Mesothelial cell of epicardium (in vitro differentiated cells): Measurements from ENCODE around the gene TLCD1. TPM values are rescaled to one million over a fixed set of nuclear protein-coding genes. Genes with fewer than 3 reads are reported as not detected.

Experiments used
- DNase-seq, 2 experiments: peaks; one replicate each; pipeline ENCODE4 v3.0.0; 2021; ENCODE audit warnings: low spot score in 2 of 2; ENCODE audit not compliant: unreplicated experiment in 2 of 2
- H3K27ac Mint-ChIP-seq: 2 replicates; pipeline ENCODE4 v1.8.0; 2021; ENCODE audit warnings: mixed read lengths
- H3K27me3 Mint-ChIP-seq: 2 replicates; pipeline ENCODE4 v1.8.0; 2021; ENCODE audit warnings: low read depth, mixed read lengths
- H3K36me3 Mint-ChIP-seq: 2 replicates; pipeline ENCODE4 v1.8.0; 2021; ENCODE audit warnings: mixed read lengths
- H3K4me1 Mint-ChIP-seq: 2 replicates; pipeline ENCODE4 v1.8.0; 2021; ENCODE audit warnings: mixed read lengths
- H3K4me3 Mint-ChIP-seq: 2 replicates; pipeline ENCODE4 v1.8.0; 2021; ENCODE audit warnings: mild to moderate bottlenecking, moderate library complexity, mixed read lengths
- H3K9me3 Mint-ChIP-seq: 2 replicates; pipeline ENCODE4 v1.8.0; 2021; ENCODE audit warnings: mixed read lengths
- total RNA-seq: library from RNA; stranded (reverse); gene quantifications from 3 replicates; pipeline ENCODE4 v1.2.1, GENCODE V29; 2021
- TF ChIP-seq, protein P1 (sequence below): fragments of 200-600 bp; sonication (generic); IDR thresholded peaks from one replicate; pipeline ENCODE4 v1.5.0; 2021; ENCODE audit warnings: antibody characterized with exemption; ENCODE audit not compliant: unreplicated experiment

TLCD1 gene
- total RNA-seq, 1 donor from 2014 or later = 2.3 TPM

DNA sequence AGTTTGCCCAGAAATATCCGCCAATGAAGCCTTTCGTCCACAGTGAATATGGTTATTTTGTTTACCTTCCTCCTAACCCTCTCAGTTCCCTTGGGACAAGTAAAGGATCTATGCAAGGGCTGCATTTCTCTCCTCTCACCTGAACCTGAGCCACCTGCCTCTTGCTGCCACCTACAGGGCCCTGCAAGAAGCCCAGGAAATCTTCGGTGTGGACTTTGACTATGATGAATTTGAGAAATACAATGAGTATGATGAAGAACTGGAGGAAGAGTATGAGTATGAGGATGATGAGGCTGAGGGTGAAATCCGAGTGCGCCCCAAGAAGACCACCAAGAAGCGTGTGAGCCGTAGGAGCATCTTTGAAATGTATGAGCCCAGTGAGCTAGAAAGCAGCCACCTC, 50.1 kb downstream of the TLCD1 start:
- no peaks in the 10 kb centered on the region for H3K9me3 Mint-ChIP-seq
- TF ChIP-seq, protein P1, sequence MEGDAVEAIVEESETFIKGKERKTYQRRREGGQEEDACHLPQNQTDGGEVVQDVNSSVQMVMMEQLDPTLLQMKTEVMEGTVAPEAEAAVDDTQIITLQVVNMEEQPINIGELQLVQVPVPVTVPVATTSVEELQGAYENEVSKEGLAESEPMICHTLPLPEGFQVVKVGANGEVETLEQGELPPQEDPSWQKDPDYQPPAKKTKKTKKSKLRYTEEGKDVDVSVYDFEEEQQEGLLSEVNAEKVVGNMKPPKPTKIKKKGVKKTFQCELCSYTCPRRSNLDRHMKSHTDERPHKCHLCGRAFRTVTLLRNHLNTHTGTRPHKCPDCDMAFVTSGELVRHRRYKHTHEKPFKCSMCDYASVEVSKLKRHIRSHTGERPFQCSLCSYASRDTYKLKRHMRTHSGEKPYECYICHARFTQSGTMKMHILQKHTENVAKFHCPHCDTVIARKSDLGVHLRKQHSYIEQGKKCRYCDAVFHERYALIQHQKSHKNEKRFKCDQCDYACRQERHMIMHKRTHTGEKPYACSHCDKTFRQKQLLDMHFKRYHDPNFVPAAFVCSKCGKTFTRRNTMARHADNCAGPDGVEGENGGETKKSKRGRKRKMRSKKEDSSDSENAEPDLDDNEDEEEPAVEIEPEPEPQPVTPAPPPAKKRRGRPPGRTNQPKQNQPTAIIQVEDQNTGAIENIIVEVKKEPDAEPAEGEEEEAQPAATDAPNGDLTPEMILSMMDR = no peak
- no peaks in the 10 kb centered on the region for H3K4me1 Mint-ChIP-seq
- no peaks in the 10 kb centered on the region for H3K27me3 Mint-ChIP-seq
- H3K36me3 Mint-ChIP-seq = peaks cover 54% of the 10 kb centered on the region
- no peak overlapping the region for H3K4me3 Mint-ChIP-seq
- H3K27ac Mint-ChIP-seq = no peak overlapping the region
- DNase-seq = no peak

DNA sequence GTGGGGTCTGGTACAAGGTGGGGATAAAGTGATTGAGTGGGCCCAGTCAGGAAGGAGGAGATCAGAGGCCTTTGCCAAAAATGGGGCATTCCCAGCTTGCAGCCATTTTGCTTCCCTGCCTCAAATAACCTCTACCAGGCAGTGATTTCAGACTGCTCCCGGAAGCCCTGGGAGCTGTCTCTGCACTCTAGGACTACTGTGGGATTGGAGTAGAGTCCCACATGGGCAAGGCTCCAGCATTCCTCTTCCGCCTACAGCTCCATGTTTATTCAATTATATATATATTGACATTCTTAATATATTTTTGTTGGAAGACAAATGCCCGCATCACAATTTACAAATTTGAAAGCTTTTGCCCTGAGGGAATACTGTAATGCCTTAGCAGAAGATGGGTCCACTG, 50.5 kb downstream of the TLCD1 start:
- Mint-ChIP-seq H3K36me3 (peaks cover 57% of the 10 kb centered on the region), H3K9me3 (no peaks in the 10 kb centered on the region), H3K4me3 (no peak overlapping the region), H3K4me1 (no peaks in the 10 kb centered on the region), H3K27me3 (no peaks in the 10 kb centered on the region), H3K27ac (no peak overlapping the region)
- TF ChIP-seq, protein P1 = no peak
- DNase-seq = no peak

Other genes starting within 250 kb of the TLCD1 start
- 0.34 to 0.42 TPM (median 0.34 TPM) in 3 replicates for gene FOXN1, start 219.9 kb downstream of the TLCD1 start, total RNA-seq
- 61.0 to 66.2 TPM (median 61.2 TPM) in 3 replicates for gene UNC119, start 173.6 kb downstream of the TLCD1 start, total RNA-seq
- 75.2 to 80.7 TPM (median 78.7 TPM) in 3 replicates for gene PIGS, start 154.7 kb downstream of the TLCD1 start, total RNA-seq
- 22.6 to 24.6 TPM (median 22.6 TPM) in 3 replicates for gene ALDOC, start 149.3 kb downstream of the TLCD1 start, total RNA-seq
- 32.1 to 45.2 TPM (median 42.0 TPM) in 3 replicates for gene SPAG5, start 127.2 kb downstream of the TLCD1 start, total RNA-seq
- gene RSKR, start 112.0 kb downstream of the TLCD1 start, total RNA-seq = 24.0 to 31.3 TPM (median 26.3 TPM) in 3 replicates
- 155 to 162 TPM (median 157 TPM) in 3 replicates for gene BLTP2, start 81.1 kb downstream of the TLCD1 start, total RNA-seq
- 51.0 to 57.9 TPM (median 56.6 TPM) in 3 replicates for gene SDF2, start 64.3 kb downstream of the TLCD1 start, total RNA-seq
- gene SUPT6H, start 64.0 kb downstream of the TLCD1 start, total RNA-seq = 82.7 to 91.8 TPM (median 89.0 TPM) in 3 replicates
- gene PROCA1, start 14.3 kb downstream of the TLCD1 start, total RNA-seq = 9.2 to 11.7 TPM (median 10.4 TPM) in 3 replicates
- 172 to 181 TPM (median 178 TPM) in 3 replicates for gene RAB34, start 8.4 kb downstream of the TLCD1 start, total RNA-seq
- 1,669 to 1,804 TPM (median 1,792 TPM) in 3 replicates for gene RPL23A, start 6.2 kb downstream of the TLCD1 start, total RNA-seq
- gene NEK8, start 2.6 kb upstream of the TLCD1 start, total RNA-seq = 5.2 to 7.6 TPM (median 5.9 TPM) in 3 replicates
- 252 to 259 TPM (median 254 TPM) in 3 replicates for gene TRAF4, start 17.8 kb upstream of the TLCD1 start, total RNA-seq
- 36.3 to 37.9 TPM (median 37.7 TPM) in 3 replicates for gene FAM222B, start 116.6 kb upstream of the TLCD1 start, total RNA-seq
- gene ERAL1, start 128.8 kb upstream of the TLCD1 start, total RNA-seq = 37.4 to 43.4 TPM (median 38.4 TPM) in 3 replicates
- 74.4 to 85.4 TPM (median 79.4 TPM) in 3 replicates for gene FLOT2, start 171.5 kb upstream of the TLCD1 start, total RNA-seq
- gene DHRS13, start 176.8 kb upstream of the TLCD1 start, total RNA-seq = 10.3 to 12.4 TPM (median 12.1 TPM) in 3 replicates
- gene PHF12, start 225.3 kb upstream of the TLCD1 start, total RNA-seq = 60.1 to 69.3 TPM (median 60.3 TPM) in 3 replicates